Testis (tissue), 2 donors: ENCODE data around the gene SORT1.

Source experiments
- CTCF ChIP-seq, 3 experiments: fragments of 450-650 bp in 2 of 3; fragments of 200-600 bp in 1 of 3; sonication (generic) in 1 of 3; IDR thresholded peaks; one replicate each; pipeline ENCODE4 v1.5.1; 2016 to 2019; ENCODE audit warnings: antibody characterized with exemption in 3 of 3, mild to moderate bottlenecking in 2 of 3, moderate library complexity in 1 of 3
- POLR2A ChIP-seq: fragments of 450-650 bp; IDR thresholded peaks from one replicate; pipeline ENCODE4 v1.6.1; 2017; ENCODE audit warnings: antibody characterized with exemption, mild to moderate bottlenecking, moderate library complexity

GRCh38 chr1:109394591-109395281 lies 3.0 kb downstream of the SORT1 start:
- no peak for TF ChIP-seq CTCF (IDR thresholded peaks at IDR 0.05)
- no peak for TF ChIP-seq POLR2A
